Measurements from ENCODE around the gene GNAS. TPM values are rescaled to one million over a fixed set of nuclear protein-coding genes. Genes with fewer than 3 reads are reported as not detected.
A peak's percentile ranks its signal among the peaks of the same experiment; 100 is the strongest.

Gene GNAS
- total RNA-seq, 1 donor from 2014 or later, result 784 TPM

DNA sequence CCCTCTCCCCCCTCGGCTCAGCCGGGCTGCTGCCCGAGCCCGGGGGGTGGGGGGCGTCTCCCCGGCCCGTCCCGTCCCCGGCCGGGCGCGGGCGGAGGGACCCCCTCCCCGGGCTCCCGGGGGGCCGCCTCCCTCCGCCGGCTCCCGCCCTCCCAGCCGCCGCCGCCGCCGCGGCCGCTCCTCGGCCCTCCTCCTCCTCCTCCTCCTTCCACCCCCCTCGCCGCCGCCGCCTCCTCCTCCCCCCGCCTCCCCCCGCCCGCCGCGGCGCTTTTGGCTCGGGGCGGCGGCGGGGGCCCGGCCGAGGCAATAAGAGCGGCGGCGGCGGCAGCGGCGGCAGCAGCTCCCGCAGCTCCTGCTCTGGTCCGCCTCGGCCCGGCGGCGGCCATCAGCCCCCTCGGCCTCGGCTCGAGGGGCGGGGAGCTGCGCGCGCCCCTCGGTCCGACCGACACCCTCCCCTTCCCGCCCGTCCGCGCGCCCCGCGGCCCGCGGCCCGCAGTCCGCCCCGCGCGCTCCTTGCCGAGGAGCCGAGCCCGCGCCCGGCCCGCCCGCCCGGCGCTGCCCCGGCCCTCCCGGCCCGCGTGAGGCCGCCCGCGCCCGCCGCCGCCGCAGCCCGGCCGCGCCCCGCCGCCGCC, 38.7 kb downstream of the GNAS start:
- H3K4me3 Mint-ChIP-seq, result peak overlapping the region; percentile 76
- H3K9me3 Mint-ChIP-seq, result no peaks in the 10 kb centered on the region
- H3K27me3 Mint-ChIP-seq, result no peaks in the 10 kb centered on the region
- peaks cover 51% of the 10 kb centered on the region for H3K4me1 Mint-ChIP-seq
- ATAC-seq (ENCODE audit: low read depth), result peak; percentile 41
- TF ChIP-seq, protein P1, sequence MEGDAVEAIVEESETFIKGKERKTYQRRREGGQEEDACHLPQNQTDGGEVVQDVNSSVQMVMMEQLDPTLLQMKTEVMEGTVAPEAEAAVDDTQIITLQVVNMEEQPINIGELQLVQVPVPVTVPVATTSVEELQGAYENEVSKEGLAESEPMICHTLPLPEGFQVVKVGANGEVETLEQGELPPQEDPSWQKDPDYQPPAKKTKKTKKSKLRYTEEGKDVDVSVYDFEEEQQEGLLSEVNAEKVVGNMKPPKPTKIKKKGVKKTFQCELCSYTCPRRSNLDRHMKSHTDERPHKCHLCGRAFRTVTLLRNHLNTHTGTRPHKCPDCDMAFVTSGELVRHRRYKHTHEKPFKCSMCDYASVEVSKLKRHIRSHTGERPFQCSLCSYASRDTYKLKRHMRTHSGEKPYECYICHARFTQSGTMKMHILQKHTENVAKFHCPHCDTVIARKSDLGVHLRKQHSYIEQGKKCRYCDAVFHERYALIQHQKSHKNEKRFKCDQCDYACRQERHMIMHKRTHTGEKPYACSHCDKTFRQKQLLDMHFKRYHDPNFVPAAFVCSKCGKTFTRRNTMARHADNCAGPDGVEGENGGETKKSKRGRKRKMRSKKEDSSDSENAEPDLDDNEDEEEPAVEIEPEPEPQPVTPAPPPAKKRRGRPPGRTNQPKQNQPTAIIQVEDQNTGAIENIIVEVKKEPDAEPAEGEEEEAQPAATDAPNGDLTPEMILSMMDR (IDR thresholded peaks at IDR 0.05), result no peak
- peak; percentile 80 for DNase-seq
- H3K27ac Mint-ChIP-seq, result peak overlapping the region; percentile 77
- intact Hi-C loops (cut with micrococcal nuclease), result loop anchor here (5.0 kb wide), 1 partner anchor 1274 kb away; no protein-coding TSS in a partner anchor
- peaks cover 18% of the 10 kb centered on the region for H3K36me3 Mint-ChIP-seq (ENCODE audit: low read depth)
- ChIA-PET CTCF (no interaction called here), POLR2A (interaction anchor here (0.6 to 4.2 kb wide), 15 partner anchors 16 to 239 kb away, joined by 3 to 75 read pairs (median 4); partner anchors contain the start of genes ATP5F1E and NELFCD)

DNA sequence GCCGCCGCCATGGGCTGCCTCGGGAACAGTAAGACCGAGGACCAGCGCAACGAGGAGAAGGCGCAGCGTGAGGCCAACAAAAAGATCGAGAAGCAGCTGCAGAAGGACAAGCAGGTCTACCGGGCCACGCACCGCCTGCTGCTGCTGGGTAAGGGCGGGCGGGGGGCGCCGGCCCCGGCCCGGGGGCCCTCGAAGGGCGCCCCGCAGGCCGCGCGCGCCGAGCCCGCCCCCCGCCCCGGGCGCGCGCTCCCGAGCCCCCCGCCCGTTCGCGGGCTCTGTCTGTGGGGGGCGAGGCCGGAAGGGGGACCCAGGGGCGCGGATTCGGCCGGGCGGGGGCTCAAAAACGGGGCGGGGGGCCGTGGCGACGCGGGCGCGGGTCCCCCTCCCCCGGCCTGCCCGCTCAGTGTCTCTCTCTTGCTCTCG, 39.2 kb downstream of the GNAS start:
- Mint-ChIP-seq H3K9me3 (no peaks in the 10 kb centered on the region), H3K4me1 (peaks cover 56% of the 10 kb centered on the region), H3K27ac (peak overlapping the region; percentile 92), H3K36me3 (ENCODE audit: low read depth) (peaks cover 23% of the 10 kb centered on the region), H3K27me3 (no peaks in the 10 kb centered on the region), H3K4me3 (peak overlapping the region; percentile 90)
- POLR2A ChIA-PET, result interaction anchor here (0.6 to 4.2 kb wide), 13 partner anchors 16 to 240 kb away, joined by 3 to 75 read pairs (median 4); partner anchors contain the start of genes ATP5F1E and NELFCD
- DNase-seq (peak; percentile 45), ATAC-seq (ENCODE audit: low read depth) (peak; percentile 0)
- CTCF ChIA-PET, result no interaction called here
- intact Hi-C loops (cut with micrococcal nuclease), result loop anchor here (1.0 to 5.0 kb wide), 7 partner anchors 16 to 1274 kb away; partner anchors contain the start of genes ATP5F1E, CTSZ and NELFCD
- TF ChIP-seq, protein P1 (IDR thresholded peaks at IDR 0.05), result no peak

DNA sequence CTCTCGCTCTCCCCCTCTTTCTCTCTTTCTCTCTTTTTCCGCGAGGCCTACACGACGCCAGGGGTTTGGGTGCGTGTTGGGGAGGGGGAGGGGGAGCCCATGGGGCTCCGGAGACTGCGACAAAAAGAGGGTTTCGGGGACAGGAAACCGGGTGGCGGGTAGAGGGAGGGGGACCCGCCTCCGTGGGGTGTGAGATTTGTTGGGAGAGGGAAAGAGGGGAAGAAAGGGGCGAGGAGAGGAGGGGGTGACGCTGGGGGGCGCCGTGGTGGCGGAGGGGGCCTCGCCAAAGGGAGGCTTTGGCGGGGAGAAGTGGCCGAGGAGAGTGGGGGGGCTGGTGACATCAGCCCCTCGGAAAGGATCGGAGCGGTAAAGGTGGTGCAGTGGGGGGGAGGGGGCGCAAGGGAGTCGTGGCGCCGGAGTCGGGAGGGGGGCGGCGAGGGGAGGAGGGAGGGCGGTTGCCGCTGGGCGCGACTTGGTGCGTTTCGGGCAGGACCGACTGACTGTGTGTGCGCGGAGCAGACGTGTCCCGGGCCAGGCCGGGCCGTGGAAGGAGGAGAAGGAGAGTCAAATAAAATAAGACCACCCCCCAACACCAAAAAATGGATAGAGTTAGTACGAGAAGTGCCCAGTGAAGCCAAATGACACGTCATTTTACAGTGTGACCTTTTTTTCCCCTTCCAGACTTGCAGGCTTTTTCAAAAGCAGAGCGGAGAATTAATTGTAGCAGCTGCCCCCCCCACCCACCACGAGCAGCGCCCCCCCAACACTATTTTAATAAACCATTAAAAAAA, 39.8 kb downstream of the GNAS start:
- H3K4me1 Mint-ChIP-seq, result peaks cover 55% of the 10 kb centered on the region
- ATAC-seq (ENCODE audit: low read depth) (peak; percentile 15), DNase-seq (peak; percentile 64)
- H3K27me3 Mint-ChIP-seq, result no peaks in the 10 kb centered on the region
- TF ChIP-seq, protein P1 (IDR thresholded peaks at IDR 0.05), result no peak
- H3K9me3 Mint-ChIP-seq, result no peaks in the 10 kb centered on the region
- H3K4me3 Mint-ChIP-seq, result peak overlapping the region; percentile 90
- ChIA-PET CTCF (no interaction called here), POLR2A (interaction anchor here (0.6 to 4.2 kb wide), 13 partner anchors 15 to 423 kb away, joined by 4 to 75 read pairs (median 6); partner anchors contain the start of gene ATP5F1E)
- intact Hi-C loops (cut with micrococcal nuclease), result loop anchor here (1.0 to 5.0 kb wide), 7 partner anchors 15 to 1275 kb away; partner anchors contain the start of genes ATP5F1E, CTSZ and NELFCD
- peak overlapping the region; percentile 92 for H3K27ac Mint-ChIP-seq
- peaks cover 29% of the 10 kb centered on the region for H3K36me3 Mint-ChIP-seq (ENCODE audit: low read depth)

DNA sequence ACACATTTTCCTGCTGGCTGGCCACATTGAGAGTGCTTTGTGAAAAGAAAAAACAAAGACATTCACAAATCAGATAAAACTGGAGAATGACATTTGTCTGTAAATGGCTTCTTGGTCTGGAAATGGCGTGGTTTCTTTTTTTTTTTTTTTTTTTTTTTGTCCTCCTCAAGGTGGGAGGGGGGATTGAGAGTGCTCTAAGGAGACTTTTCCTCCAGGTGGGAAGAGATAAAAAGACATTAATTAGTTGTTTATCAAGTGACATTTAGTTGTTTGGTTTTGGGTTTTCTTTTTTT, 40.4 kb downstream of the GNAS start:
- Mint-ChIP-seq H3K4me1 (peaks cover 54% of the 10 kb centered on the region), H3K4me3 (peak overlapping the region; percentile 90), H3K27ac (peak overlapping the region; percentile 92), H3K27me3 (no peaks in the 10 kb centered on the region), H3K36me3 (ENCODE audit: low read depth) (peaks cover 33% of the 10 kb centered on the region), H3K9me3 (no peaks in the 10 kb centered on the region)
- no peak for DNase-seq
- CTCF ChIA-PET, result no interaction called here
- no peak for ATAC-seq (ENCODE audit: low read depth)
- intact Hi-C loops (cut with micrococcal nuclease), result loop anchor here (1.0 to 5.0 kb wide), 7 partner anchors 14 to 1276 kb away; partner anchors contain the start of genes ATP5F1E, CTSZ and NELFCD
- TF ChIP-seq, protein P1 (IDR thresholded peaks at IDR 0.05), result no peak
- POLR2A ChIA-PET, result interaction anchor here (0.6 to 1.5 kb wide), 4 partner anchors 15 to 423 kb away, joined by 4 to 7 read pairs (median 5); partner anchors contain the start of gene ATP5F1E

Data from activated B cell treated with CpG ODN at 0.5 μM for 24 hours (primary cell).